ENCODE data around the gene ARMC12. TPM values are rescaled to one million over a fixed set of nuclear protein-coding genes. Genes with fewer than 3 reads are reported as not detected.

Gene ARMC12
- total RNA-seq, 1 donor from 2014 or later: 1.9 TPM

DNA sequence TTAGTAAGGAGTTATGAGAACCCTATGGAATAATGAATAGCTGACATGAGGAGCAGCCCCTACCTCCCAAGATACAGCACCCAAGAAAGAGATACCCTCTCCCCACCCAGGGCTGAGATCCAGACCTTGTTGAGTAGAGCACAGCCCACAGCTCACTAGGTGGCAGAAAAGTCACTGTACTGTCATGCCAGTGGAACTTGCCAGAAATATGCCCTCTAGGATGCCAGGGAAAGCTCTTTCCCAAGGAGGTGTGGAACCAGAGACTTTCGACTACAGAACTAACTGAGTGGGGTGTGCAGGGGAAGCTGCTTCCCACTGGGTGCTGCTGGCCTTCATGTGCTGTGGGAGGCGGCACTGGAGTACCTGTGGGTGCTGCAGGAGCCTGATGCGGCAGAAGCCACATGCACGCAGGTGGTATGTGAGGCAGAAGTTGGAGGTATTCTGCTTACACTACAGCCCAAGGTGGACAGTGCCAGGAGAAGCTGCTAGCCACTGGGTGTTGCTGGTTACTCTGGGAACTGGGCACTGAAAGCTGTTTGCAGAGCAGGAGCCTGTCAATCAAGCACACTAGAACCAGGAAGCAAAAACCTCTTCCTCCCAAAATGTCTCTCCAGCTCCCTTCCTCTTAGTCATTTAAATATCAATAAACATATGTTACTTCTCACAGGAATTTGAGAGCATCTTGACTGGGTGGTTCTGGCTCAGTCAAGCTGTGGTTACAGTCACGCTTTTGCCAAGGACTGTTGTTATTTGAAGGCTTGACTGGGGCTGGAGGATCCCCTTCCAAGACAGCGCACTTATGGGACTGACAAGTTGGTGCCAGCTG, 17.8 kb downstream of the ARMC12 start:
- Histone ChIP-seq H3K27me3 (no peaks in the 10 kb centered on the region), H3K36me3 (no peaks in the 10 kb centered on the region), H3K4me3 (no peak overlapping the region), H3K79me2 (ENCODE audit: low read depth) (no peaks in the 10 kb centered on the region), H3K4me2 (peak overlapping the region; percentile 36), H3K9me3 (ENCODE audit: low read depth) (no peaks in the 10 kb centered on the region), H3K27ac (no peak overlapping the region), H3K9ac (no peak overlapping the region), H3K4me1 (peaks cover 15% of the 10 kb centered on the region), H2AFZ (replicated peaks) (no peak overlapping the region), H4K20me1 (ENCODE audit: low read depth) (no peaks in the 10 kb centered on the region), H3F3A (ENCODE audit: low read depth) (peaks cover 27% of the 10 kb centered on the region)
- peaks cover 27% of the 10 kb centered on the region for H3K4me1 Mint-ChIP-seq
- no peaks in the 10 kb centered on the region for H3K36me3 Mint-ChIP-seq
- H3K4me3 Mint-ChIP-seq: no peak overlapping the region
- H3K9me3 Mint-ChIP-seq: peaks cover 2% of the 10 kb centered on the region
- no peak for DNase-seq (ENCODE audit: low spot score)
- TF ChIP-seq CTCF (IDR thresholded peaks at IDR 0.05): no peak
- H3K27ac Mint-ChIP-seq: no peak overlapping the region
- peaks cover 4% of the 10 kb centered on the region for H3K27me3 Mint-ChIP-seq (ENCODE audit: insufficient read depth, low read depth)

DNA sequence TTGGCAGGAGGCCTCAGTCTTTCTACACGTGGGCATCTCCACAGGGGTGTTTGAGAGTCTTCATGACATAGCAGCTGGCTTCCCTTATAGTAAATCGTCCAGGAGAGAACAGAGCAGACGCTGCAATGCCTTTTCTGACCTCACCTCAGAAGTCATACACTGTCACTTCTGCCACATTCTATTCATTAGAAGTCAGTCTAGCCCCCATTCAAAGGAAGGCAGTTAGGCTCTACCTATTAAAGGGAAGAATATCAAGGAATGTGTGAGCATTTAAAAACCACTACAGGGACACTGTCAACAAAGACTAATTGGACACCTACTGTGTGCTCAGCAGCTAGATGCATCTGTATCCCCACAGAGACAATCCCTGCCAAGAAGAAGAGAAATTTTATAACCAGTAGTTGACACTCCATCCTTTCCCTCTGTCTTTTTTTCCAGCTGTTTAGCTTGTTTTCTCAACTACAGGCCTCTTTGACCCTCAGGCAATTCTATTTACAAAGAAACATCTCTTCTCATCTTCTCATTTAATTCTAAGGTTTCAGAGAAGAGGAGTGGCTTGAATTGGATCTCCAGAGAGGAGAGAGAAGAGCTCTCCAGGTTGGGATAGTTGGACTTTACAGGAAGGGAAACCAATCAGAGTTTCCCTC, 18.6 kb downstream of the ARMC12 start:
- no peaks in the 10 kb centered on the region for H3K36me3 Mint-ChIP-seq
- H3K27ac ChIP-seq: peak overlapping the region; percentile 41
- H3K27me3 ChIP-seq: no peaks in the 10 kb centered on the region
- H3F3A ChIP-seq (ENCODE audit: low read depth): peaks cover 27% of the 10 kb centered on the region
- no peaks in the 10 kb centered on the region for H4K20me1 ChIP-seq (ENCODE audit: low read depth)
- DNase-seq (ENCODE audit: low spot score): no peak
- no peak overlapping the region for H3K27ac Mint-ChIP-seq
- H3K27me3 Mint-ChIP-seq (ENCODE audit: insufficient read depth, low read depth): peaks cover 2% of the 10 kb centered on the region
- peaks cover 15% of the 10 kb centered on the region for H3K4me1 ChIP-seq
- H3K4me1 Mint-ChIP-seq: peaks cover 28% of the 10 kb centered on the region
- no peaks in the 10 kb centered on the region for H3K79me2 ChIP-seq (ENCODE audit: low read depth)
- H3K36me3 ChIP-seq: no peaks in the 10 kb centered on the region
- H2AFZ ChIP-seq (replicated peaks): no peak overlapping the region
- H3K9me3 ChIP-seq (ENCODE audit: low read depth): no peaks in the 10 kb centered on the region
- TF ChIP-seq EZH2phosphoT487 (IDR thresholded peaks at IDR 0.05): no peak
- no peak for TF ChIP-seq CTCF (IDR thresholded peaks at IDR 0.05)
- no peak for TF ChIP-seq EZH2 (IDR thresholded peaks at IDR 0.05)
- no peak overlapping the region for H3K9ac ChIP-seq
- no peak overlapping the region for H3K4me3 ChIP-seq
- H3K9me3 Mint-ChIP-seq: peaks cover 5% of the 10 kb centered on the region
- peak overlapping the region; percentile 36 for H3K4me2 ChIP-seq
- no peak overlapping the region for H3K4me3 Mint-ChIP-seq

- Mint-ChIP-seq H3K27ac (peak overlapping the region; percentile 88), H3K4me3 (no peak overlapping the region)
- DNase-seq (ENCODE audit: low spot score): peak; percentile 80
These were observed 20.8 kb downstream of the ARMC12 start for GRCh38 chr6:35757456-35758123.

More at GRCh38 chr6:35757456-35758123, 20.8 kb downstream of the ARMC12 start:
- no peak for TF ChIP-seq EZH2phosphoT487 (IDR thresholded peaks at IDR 0.05)
- TF ChIP-seq CTCF (IDR thresholded peaks at IDR 0.05): peak; percentile 66
- no peak for TF ChIP-seq EZH2 (IDR thresholded peaks at IDR 0.05)
- no peak overlapping the region for H3K4me3 ChIP-seq
- no peaks in the 10 kb centered on the region for H3K79me2 ChIP-seq (ENCODE audit: low read depth)
- H3F3A ChIP-seq (ENCODE audit: low read depth): peaks cover 27% of the 10 kb centered on the region
- no peaks in the 10 kb centered on the region for H3K9me3 ChIP-seq (ENCODE audit: low read depth)
- H4K20me1 ChIP-seq (ENCODE audit: low read depth): no peaks in the 10 kb centered on the region
- H3K9me3 Mint-ChIP-seq: peaks cover 7% of the 10 kb centered on the region
- peaks cover 4% of the 10 kb centered on the region for H3K27me3 Mint-ChIP-seq (ENCODE audit: insufficient read depth, low read depth)
- no peak overlapping the region for H3K9ac ChIP-seq
- H3K36me3 Mint-ChIP-seq: no peaks in the 10 kb centered on the region
- H3K27me3 ChIP-seq: no peaks in the 10 kb centered on the region
- peaks cover 15% of the 10 kb centered on the region for H3K4me1 ChIP-seq
- H3K4me2 ChIP-seq: no peak overlapping the region
- H3K36me3 ChIP-seq: no peaks in the 10 kb centered on the region
- peaks cover 27% of the 10 kb centered on the region for H3K4me1 Mint-ChIP-seq
- H3K27ac ChIP-seq: no peak overlapping the region
- H2AFZ ChIP-seq (replicated peaks): peak overlapping the region; percentile 64

All from neural progenitor cell (in vitro differentiated cells).